Astrocyte of the cerebellum (primary cell): ENCODE data around the gene SFT2D3.

ENCODE experiments used
- DNase-seq: peaks from one replicate; pipeline ENCODE4 v3.0.0-alpha.2; 2011; ENCODE audit warnings: low read depth
- H3K4me3 ChIP-seq: 2 replicates; pipeline ENCODE4 v1.5.1; 2011; ENCODE audit warnings: mild to moderate bottlenecking, low read depth, low read length, moderate library complexity
- in situ Hi-C: cut with HindIII; loops from 2 replicates; pipeline ENCODE4 v1.10.0; 2017; ENCODE audit warnings: low sequenced_read_pairs
- TF ChIP-seq, protein P1 (sequence below): IDR thresholded peaks from 2 replicates; pipeline ENCODE4 v1.5.1; 2012; ENCODE audit warnings: low read length, low read depth, moderate library complexity, mild to moderate bottlenecking; ENCODE audit errors: missing control alignments

SFT2D3 gene

DNA sequence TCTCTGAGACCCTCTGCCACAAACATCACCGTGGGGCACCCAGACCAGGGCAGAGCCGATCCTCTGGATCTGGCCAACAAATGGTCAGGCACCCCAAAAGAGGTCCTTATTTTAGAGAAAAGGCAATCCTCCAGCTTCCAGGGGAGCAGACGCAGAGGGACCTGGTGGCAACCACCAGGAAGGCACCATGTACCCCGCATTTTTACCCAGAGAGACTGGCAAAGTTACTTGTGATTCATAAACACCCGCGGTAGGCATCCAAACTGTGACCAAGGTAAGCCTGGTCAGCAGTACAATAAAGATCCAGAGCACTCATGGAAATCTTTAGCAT is 36.4 kb upstream of the SFT2D3 start:
- in situ Hi-C loops: no loop called here
- TF ChIP-seq, protein P1, sequence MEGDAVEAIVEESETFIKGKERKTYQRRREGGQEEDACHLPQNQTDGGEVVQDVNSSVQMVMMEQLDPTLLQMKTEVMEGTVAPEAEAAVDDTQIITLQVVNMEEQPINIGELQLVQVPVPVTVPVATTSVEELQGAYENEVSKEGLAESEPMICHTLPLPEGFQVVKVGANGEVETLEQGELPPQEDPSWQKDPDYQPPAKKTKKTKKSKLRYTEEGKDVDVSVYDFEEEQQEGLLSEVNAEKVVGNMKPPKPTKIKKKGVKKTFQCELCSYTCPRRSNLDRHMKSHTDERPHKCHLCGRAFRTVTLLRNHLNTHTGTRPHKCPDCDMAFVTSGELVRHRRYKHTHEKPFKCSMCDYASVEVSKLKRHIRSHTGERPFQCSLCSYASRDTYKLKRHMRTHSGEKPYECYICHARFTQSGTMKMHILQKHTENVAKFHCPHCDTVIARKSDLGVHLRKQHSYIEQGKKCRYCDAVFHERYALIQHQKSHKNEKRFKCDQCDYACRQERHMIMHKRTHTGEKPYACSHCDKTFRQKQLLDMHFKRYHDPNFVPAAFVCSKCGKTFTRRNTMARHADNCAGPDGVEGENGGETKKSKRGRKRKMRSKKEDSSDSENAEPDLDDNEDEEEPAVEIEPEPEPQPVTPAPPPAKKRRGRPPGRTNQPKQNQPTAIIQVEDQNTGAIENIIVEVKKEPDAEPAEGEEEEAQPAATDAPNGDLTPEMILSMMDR: no peak
- DNase-seq: no peak
- H3K4me3 ChIP-seq: no peak overlapping the region

DNA sequence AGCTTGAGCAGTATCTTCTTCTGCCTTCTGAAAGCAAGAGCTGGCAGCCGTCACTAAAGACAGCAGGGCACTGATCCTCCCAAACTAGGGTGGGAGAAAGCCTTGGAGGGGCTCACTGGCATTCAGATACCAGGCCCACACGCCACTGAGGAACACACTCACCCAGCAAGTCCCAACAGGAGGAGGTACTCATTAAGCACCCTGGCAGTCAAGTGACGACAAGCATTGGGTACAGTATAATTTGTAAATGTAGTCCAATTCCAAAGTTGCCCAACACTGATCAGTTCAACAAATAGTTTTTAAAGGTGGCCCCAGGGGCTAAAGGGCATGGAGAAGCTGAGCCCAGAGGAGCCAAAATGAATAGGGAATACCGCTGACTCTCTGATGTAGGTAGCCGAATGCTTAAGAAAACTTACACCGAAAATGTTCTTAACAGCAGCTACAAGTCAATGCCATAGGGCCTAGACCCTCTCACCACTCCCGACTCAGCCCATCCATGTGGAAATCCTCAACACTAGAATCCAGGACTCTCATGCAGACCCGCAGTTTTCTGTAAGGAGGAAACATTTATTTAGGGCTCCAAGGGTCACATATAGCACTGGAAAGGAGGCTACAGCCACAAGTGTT is 35.9 kb upstream of the SFT2D3 start:
- no peak for DNase-seq
- TF ChIP-seq, protein P1: no peak
- H3K4me3 ChIP-seq: no peak overlapping the region
- in situ Hi-C loops: no loop called here

- in situ Hi-C loops: no loop called here
- DNase-seq: no peak
- no peak overlapping the region for H3K4me3 ChIP-seq
- TF ChIP-seq, protein P1: no peak
Observed at GRCh38 chr2:127669056-127669455, 32.2 kb upstream of the SFT2D3 start.

GRCh38 chr2:127670055-127670956 is 31.0 kb upstream of the SFT2D3 start:
- H3K4me3 ChIP-seq: no peak overlapping the region
- DNase-seq: no peak
- TF ChIP-seq, protein P1: no peak
- in situ Hi-C loops: no loop called here

DNA sequence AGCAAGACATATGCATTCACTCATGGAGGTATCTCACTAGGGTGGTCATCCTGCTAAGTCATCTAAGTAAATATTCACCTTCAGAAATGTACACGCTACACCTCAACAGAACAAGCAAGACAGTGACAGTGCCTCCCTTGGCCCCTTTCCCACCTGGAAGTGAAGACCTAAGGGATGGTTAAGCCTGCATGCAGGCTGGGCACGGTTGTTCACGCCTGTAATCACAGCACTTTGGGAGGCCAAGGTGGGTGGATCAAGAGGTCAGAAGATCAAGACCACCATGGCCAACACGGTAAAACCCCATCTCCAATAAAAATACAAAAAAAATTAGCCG is 30.4 kb upstream of the SFT2D3 start:
- TF ChIP-seq, protein P1: no peak
- in situ Hi-C loops: no loop called here
- H3K4me3 ChIP-seq: no peak overlapping the region
- DNase-seq: no peak

DNA sequence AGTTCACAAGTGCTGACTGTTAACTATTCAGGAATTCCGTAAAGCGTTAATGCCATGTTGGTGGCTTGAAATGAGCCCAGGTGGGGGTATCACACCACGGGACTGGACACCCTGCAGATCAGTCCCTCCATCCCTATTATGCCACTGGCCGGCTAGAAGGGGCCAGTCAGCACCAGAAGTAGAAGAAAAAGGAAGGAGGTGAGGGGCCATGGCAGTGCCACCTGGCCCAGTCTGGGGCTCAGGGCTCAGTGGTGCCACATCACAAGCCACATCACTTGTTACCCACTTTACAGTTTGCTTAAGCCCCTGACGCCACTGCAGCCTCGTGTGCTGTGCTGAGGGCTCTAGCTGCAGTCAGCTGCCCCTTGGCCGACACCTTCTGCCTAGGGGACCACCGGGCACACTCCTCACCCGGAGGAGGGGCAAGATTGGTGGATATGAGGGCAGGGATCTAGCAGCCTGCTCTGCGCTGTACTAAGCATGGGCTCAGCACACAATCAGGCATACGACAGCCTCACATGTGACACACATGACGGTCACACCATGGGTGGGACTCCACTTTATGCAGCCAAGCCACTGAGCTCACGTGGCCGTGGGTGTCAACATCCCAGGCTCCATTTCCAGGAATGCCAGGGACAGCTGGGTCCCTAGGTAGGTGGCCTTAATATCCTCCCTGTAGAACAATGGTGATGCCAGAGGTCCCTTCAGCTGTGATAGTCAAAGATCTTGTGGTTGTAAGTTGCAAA is 29.6 kb upstream of the SFT2D3 start:
- in situ Hi-C loops: no loop called here
- no peak for DNase-seq
- H3K4me3 ChIP-seq: no peak overlapping the region
- TF ChIP-seq, protein P1: no peak
